Caco-2 (cell line): ENCODE results near the gene ACE. TPM values are rescaled to one million over a fixed set of nuclear protein-coding genes. Genes with fewer than 3 reads are reported as not detected.

Experiments used
- BruUV-seq: library from RNA; stranded (reverse); fragments of 400-500 nt; replicated peaks from 2 replicates; lab custom pipeline; 2021; lab: Mats Ljungman, UMichigan
- CTCF ChIA-PET: fragments of 300-600 bp; sonication (Branson Sonifier 250); formaldehyde crosslinking; loops from one replicate; lab custom pipeline; 2022; ENCODE audit warnings: antibody characterized with exemption; lab: Charles Lee
- POLR2A ChIA-PET: fragments of 300-600 bp; sonication (Branson Sonifier 250); formaldehyde crosslinking; loops from one replicate; lab custom pipeline; 2022; ENCODE audit warnings: antibody characterized with exemption; lab: Charles Lee
- DNase-seq, 2 experiments: peaks; one replicate each; pipeline versions ENCODE4 v3.0.0 to v3.0.0-alpha.2; 2020 to 2022
- H3K27me3 ChIP-seq: replicated peaks from 2 replicates; pipeline ENCODE4 v1.6.0; 2011; ENCODE audit warnings: low read length; ENCODE audit not compliant: control insufficient read depth, insufficient read depth
- H3K36me3 ChIP-seq: 2 replicates; pipeline ENCODE4 v1.5.1; 2011; ENCODE audit warnings: low read length; ENCODE audit not compliant: control insufficient read depth, insufficient read depth
- H3K4me1 ChIP-seq: fragments of 250-450 bp; sonication (Bioruptor Pico); 2 replicates; pipeline ENCODE4 v1.5.1; 2020; ENCODE audit warnings: mild to moderate bottlenecking
- H3K4me3 ChIP-seq: 2 replicates; pipeline ENCODE4 v1.5.1; 2011; ENCODE audit warnings: low read depth, mild to moderate bottlenecking, control low read depth, low read length
- H3K9me3 ChIP-seq: fragments of 250-450 bp; sonication (Bioruptor Pico); 2 replicates; pipeline ENCODE4 v1.5.1; 2020; ENCODE audit warnings: mild to moderate bottlenecking, moderate library complexity
- H3K27ac Mint-ChIP-seq: one replicate; pipeline ENCODE4 v1.8.0; 2022; ENCODE audit warnings: mixed read lengths; ENCODE audit not compliant: unreplicated experiment
- H3K27me3 Mint-ChIP-seq: one replicate; pipeline ENCODE4 v1.8.0; 2022; ENCODE audit warnings: mixed read lengths; ENCODE audit not compliant: insufficient read depth, unreplicated experiment
- H3K36me3 Mint-ChIP-seq: one replicate; pipeline ENCODE4 v1.8.0; 2022; ENCODE audit warnings: mild to moderate bottlenecking, mixed read lengths; ENCODE audit not compliant: insufficient read depth, unreplicated experiment
- H3K4me1 Mint-ChIP-seq: one replicate; pipeline ENCODE4 v1.8.0; 2022; ENCODE audit warnings: low read depth, mixed read lengths; ENCODE audit not compliant: unreplicated experiment
- H3K4me3 Mint-ChIP-seq: one replicate; pipeline ENCODE4 v1.8.0; 2022; ENCODE audit warnings: mild to moderate bottlenecking, moderate library complexity, mixed read lengths; ENCODE audit not compliant: unreplicated experiment
- H3K9me3 Mint-ChIP-seq: one replicate; pipeline ENCODE4 v1.8.0; 2022; ENCODE audit warnings: mixed read lengths; ENCODE audit not compliant: unreplicated experiment
- intact Hi-C: fragments of 100-400 bp; cut with micrococcal nuclease; formaldehyde crosslinking; loops from one replicate; pipeline ENCODE4 v1.10.0; 2022; ENCODE audit not compliant: unreplicated experiment
- total RNA-seq: library from RNA; stranded (reverse); gene quantifications from 2 replicates; pipeline ENCODE4 v1.2.3, GENCODE V29; 2022
- TF ChIP-seq, protein P1 (sequence below), 2 experiments: fragments of 200-600 bp in 1 of 2; IDR thresholded peaks; 1 replicate in 1 of 2; 2 replicates in 1 of 2; pipeline versions ENCODE4 v1.5.1 to v1.8.0; 2011 to 2022; ENCODE audit warnings: antibody characterized with exemption in 1 of 2, control low read depth in 1 of 2, inconsistent platforms in 1 of 2, low read depth in 1 of 2, low read length in 1 of 2, mild to moderate bottlenecking in 1 of 2, moderate library complexity in 1 of 2; ENCODE audit not compliant: insufficient read depth in 1 of 2, severe bottlenecking in 1 of 2, unreplicated experiment in 1 of 2

Gene ACE
- total RNA-seq, 1 experiment from 2014 or later: 3.4 TPM

DNA sequence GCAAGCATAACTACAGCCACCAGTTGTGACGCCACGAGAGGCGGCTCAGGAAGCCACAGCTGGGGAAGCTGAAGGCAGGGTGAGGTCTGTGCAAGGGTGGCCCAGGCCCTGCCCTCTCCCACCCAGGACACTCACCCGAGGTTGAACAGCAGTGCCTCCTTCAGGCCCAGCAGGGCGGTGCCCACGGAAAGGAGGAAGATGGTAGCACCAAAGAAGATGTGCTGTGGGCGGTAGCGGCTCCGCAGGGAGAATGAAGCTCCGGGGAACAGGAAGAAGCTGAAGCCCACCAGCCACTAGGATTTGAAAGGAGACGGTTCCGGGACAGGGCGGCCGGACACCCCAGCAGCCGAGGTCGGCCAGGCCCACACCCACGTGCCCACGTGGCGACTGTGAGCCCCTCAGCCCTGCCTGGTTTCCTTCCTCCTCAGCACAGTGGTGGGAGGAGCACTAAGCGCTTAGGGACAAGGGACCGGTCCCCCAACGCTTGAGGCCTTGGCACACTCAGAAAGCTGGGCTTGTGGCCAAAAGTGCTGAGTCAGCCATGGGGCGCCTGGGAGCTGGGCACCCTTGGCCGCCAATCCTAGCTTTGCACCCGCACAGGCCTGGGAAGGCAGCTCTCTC is 41.8 kb upstream of the ACE start:
- DNase-seq: no peak

DNA sequence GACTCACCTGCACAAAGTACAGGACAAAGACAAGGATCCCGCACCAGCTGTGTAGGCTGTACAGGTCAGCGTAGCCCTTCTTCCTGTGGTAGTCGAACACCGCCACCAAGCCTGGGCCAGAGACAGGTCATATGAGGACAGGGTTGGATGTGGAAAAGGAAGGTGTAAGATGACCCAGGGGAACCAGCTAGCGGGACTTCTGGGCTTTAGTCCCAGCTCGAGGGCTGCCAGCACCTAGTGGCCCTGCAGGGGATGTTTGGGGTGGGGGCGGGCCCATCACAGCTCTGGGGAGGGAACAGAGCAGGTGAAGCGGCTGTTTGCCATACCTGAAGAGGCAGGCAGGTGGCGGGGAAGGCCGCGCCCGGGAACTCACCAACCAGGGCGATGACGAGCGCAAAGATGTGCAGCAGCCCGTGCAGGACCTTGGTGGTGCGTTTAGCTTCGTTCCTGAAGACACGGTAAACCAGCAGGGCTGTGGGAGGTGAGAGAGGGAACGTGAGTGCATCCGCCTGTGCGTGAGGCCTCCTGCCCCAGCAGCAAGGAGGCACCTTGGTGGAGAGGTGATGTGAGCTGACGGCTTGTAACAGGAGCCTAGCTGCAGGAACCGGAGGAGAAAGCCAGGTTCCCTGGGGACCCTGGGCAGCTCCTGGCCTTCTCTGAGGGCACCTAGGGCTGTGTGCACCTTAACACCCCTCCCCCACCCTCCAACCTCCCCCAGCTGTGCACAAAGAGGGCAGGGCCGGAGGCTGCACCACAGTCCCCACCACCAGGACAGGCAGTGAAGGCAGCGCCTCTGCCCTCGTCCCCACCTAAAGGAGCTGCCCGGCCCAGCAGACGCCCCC is 41.0 kb upstream of the ACE start:
- Histone ChIP-seq H3K4me1 (peaks cover 15% of the 10 kb centered on the region), H3K36me3 (peaks cover 1% of the 10 kb centered on the region), H3K9me3 (no peaks in the 10 kb centered on the region), H3K27me3 (no peaks in the 10 kb centered on the region), H3K4me3 (no peak overlapping the region)
- TF ChIP-seq, protein P1, sequence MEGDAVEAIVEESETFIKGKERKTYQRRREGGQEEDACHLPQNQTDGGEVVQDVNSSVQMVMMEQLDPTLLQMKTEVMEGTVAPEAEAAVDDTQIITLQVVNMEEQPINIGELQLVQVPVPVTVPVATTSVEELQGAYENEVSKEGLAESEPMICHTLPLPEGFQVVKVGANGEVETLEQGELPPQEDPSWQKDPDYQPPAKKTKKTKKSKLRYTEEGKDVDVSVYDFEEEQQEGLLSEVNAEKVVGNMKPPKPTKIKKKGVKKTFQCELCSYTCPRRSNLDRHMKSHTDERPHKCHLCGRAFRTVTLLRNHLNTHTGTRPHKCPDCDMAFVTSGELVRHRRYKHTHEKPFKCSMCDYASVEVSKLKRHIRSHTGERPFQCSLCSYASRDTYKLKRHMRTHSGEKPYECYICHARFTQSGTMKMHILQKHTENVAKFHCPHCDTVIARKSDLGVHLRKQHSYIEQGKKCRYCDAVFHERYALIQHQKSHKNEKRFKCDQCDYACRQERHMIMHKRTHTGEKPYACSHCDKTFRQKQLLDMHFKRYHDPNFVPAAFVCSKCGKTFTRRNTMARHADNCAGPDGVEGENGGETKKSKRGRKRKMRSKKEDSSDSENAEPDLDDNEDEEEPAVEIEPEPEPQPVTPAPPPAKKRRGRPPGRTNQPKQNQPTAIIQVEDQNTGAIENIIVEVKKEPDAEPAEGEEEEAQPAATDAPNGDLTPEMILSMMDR (IDR thresholded peaks at IDR 0.05; ENCODE audit: insufficient read depth in 1 of 2, low read depth in 1 of 2, low read length in 1 of 2, severe bottlenecking in 1 of 2, unreplicated experiment in 1 of 2): no peak
- peaks cover 6% of the 10 kb centered on the region for H3K36me3 Mint-ChIP-seq
- DNase-seq: peak in 1 of 2 experiments; percentile 33
- ChIA-PET CTCF (interaction anchor here (0.6 to 2.4 kb wide), 6 partner anchors 9 to 259 kb away, joined by 3 to 10 read pairs (median 6); partner anchors contain the start of gene ACE), POLR2A (interaction anchor here (0.5 kb wide), 1 partner anchor 139 kb away, joined by 5 read pairs; no protein-coding TSS in a partner anchor)
- no peaks in the 10 kb centered on the region for H3K9me3 Mint-ChIP-seq
- no TSS peak for BruUV-seq
- intact Hi-C loops: no loop called here
- H3K27me3 Mint-ChIP-seq: no peaks in the 10 kb centered on the region
- H3K27ac Mint-ChIP-seq: no peak overlapping the region
- H3K4me1 Mint-ChIP-seq: peaks cover 21% of the 10 kb centered on the region
- H3K4me3 Mint-ChIP-seq: no peak overlapping the region

More for the DNA sequence above, 41.8 kb upstream of the ACE start:
- H3K27me3 Mint-ChIP-seq: no peaks in the 10 kb centered on the region
- no TSS peak for BruUV-seq
- CTCF ChIA-PET: interaction anchor here (0.6 to 2.4 kb wide), 6 partner anchors 9 to 54 kb away, joined by 3 to 10 read pairs (median 4); partner anchors contain the start of gene ACE
- no peak overlapping the region for H3K4me3 Mint-ChIP-seq
- peaks cover 15% of the 10 kb centered on the region for H3K4me1 ChIP-seq
- no peaks in the 10 kb centered on the region for H3K9me3 ChIP-seq
- TF ChIP-seq, protein P1 (IDR thresholded peaks at IDR 0.05; ENCODE audit: insufficient read depth in 1 of 2, low read depth in 1 of 2, low read length in 1 of 2, severe bottlenecking in 1 of 2, unreplicated experiment in 1 of 2): no peak
- no peak overlapping the region for H3K27ac Mint-ChIP-seq
- H3K27me3 ChIP-seq: no peaks in the 10 kb centered on the region
- intact Hi-C loops: no loop called here
- H3K4me3 ChIP-seq: no peak overlapping the region
- no peaks in the 10 kb centered on the region for H3K9me3 Mint-ChIP-seq
- peaks cover 21% of the 10 kb centered on the region for H3K4me1 Mint-ChIP-seq
- POLR2A ChIA-PET: interaction anchor here (0.5 kb wide), 1 partner anchor 140 kb away, joined by 5 read pairs; no protein-coding TSS in a partner anchor
- H3K36me3 ChIP-seq: peaks cover 1% of the 10 kb centered on the region
- H3K36me3 Mint-ChIP-seq: peaks cover 6% of the 10 kb centered on the region

DNA sequence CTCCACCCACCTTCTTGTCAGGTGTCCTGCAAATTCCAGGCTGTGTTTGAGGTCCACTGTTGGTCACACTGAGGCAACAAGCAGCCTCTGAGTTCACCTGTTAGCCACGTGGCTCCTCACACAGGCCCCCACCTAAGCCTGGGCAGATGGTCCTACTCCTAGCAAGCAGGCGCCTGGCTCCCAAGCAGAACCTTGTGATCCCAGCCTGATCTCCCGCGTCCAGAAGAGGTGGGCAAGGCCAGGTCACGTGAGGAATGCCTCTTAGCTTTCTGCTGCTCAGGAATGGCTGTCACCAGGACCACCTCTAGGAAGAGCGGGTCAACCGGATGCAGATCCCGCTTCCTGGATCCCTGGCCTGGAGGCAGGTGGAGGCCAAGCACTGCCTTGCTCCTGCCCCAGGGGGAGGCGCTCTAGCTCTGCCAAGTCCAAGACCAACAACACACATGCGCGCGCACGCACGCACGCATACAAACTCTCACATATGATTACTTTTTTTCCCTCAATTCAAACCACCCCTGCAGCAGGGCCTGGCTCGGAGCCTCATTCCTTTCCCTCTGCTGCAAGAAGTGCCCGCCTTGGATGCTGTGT is 40.2 kb upstream of the ACE start:
- DNase-seq: no peak
- ChIA-PET POLR2A (no interaction called here), CTCF (interaction anchor here (0.6 to 2.4 kb wide), 4 partner anchors 8 to 258 kb away, joined by 4 to 10 read pairs (median 6); partner anchors contain the start of gene ACE)
- intact Hi-C loops: no loop called here
- Histone ChIP-seq H3K36me3 (peaks cover 1% of the 10 kb centered on the region), H3K4me1 (peaks cover 15% of the 10 kb centered on the region), H3K4me3 (no peak overlapping the region), H3K9me3 (no peaks in the 10 kb centered on the region), H3K27me3 (no peaks in the 10 kb centered on the region)
- TF ChIP-seq, protein P1 (IDR thresholded peaks at IDR 0.05; ENCODE audit: insufficient read depth in 1 of 2, low read depth in 1 of 2, low read length in 1 of 2, severe bottlenecking in 1 of 2, unreplicated experiment in 1 of 2): no peak
- H3K27me3 Mint-ChIP-seq: no peaks in the 10 kb centered on the region
- peaks cover 21% of the 10 kb centered on the region for H3K4me1 Mint-ChIP-seq
- no peaks in the 10 kb centered on the region for H3K9me3 Mint-ChIP-seq
- BruUV-seq: no TSS peak
- no peak overlapping the region for H3K4me3 Mint-ChIP-seq
- H3K36me3 Mint-ChIP-seq: peaks cover 6% of the 10 kb centered on the region
- H3K27ac Mint-ChIP-seq: no peak overlapping the region
